Smooth muscle cell (in vitro differentiated cells): Measurements from ENCODE around the gene PRRG2. TPM values are rescaled to one million over a fixed set of nuclear protein-coding genes. Genes with fewer than 3 reads are reported as not detected.

ENCODE experiments used
- DNase-seq: peaks from one replicate; lab custom pipeline; 2025; ENCODE audit not compliant: unreplicated experiment; lab: John Stamatoyannopoulos, UW
- H2AFZ ChIP-seq: fragments of 200-600 bp; sonication (generic); 2 replicates; pipeline ENCODE4 v1.6.0; 2016; ENCODE audit warnings: antibody characterized with exemption, low read depth, mild to moderate bottlenecking
- H3F3A ChIP-seq: fragments of 200-600 bp; sonication (generic); 2 replicates; pipeline ENCODE4 v1.6.0; 2017; ENCODE audit warnings: antibody characterized with exemption, low read depth
- H3K27ac ChIP-seq: fragments of 200-600 bp; sonication (generic); 2 replicates; pipeline ENCODE4 v1.5.1; 2016; ENCODE audit warnings: low read depth, mild to moderate bottlenecking
- H3K27me3 ChIP-seq: fragments of 200-600 bp; sonication (generic); 2 replicates; pipeline ENCODE4 v1.6.1; 2016; ENCODE audit warnings: low read depth, mild to moderate bottlenecking
- H3K36me3 ChIP-seq: fragments of 200-600 bp; sonication (generic); 2 replicates; pipeline ENCODE4 v1.5.1; 2016; ENCODE audit warnings: low read depth
- H3K4me1 ChIP-seq: fragments of 200-600 bp; sonication (generic); 2 replicates; pipeline ENCODE4 v1.5.1; 2016; ENCODE audit warnings: low read depth
- H3K4me2 ChIP-seq: fragments of 200-600 bp; sonication (generic); 2 replicates; pipeline ENCODE4 v1.6.0; 2016; ENCODE audit warnings: mild to moderate bottlenecking
- H3K4me3 ChIP-seq: fragments of 200-600 bp; sonication (generic); 2 replicates; pipeline ENCODE4 v1.5.1; 2016; ENCODE audit warnings: mild to moderate bottlenecking
- H3K79me2 ChIP-seq: fragments of 200-600 bp; sonication (generic); 2 replicates; pipeline ENCODE4 v1.6.0; 2016; ENCODE audit warnings: low read depth, mild to moderate bottlenecking
- H3K9ac ChIP-seq: fragments of 200-600 bp; sonication (generic); 2 replicates; pipeline ENCODE4 v1.6.0; 2016; ENCODE audit warnings: low read depth
- H3K9me3 ChIP-seq: fragments of 200-600 bp; sonication (generic); replicated peaks from 2 replicates; pipeline ENCODE4 v1.5.1; 2016; ENCODE audit warnings: low read depth
- H4K20me1 ChIP-seq: fragments of 200-600 bp; sonication (generic); 2 replicates; pipeline ENCODE4 v1.6.0; 2016; ENCODE audit warnings: low read depth
- WGBS: methylation state at CpG from one replicate; pipeline ENCODE4 v1.1.7; 2016; ENCODE audit warnings: low lambda C conversion rate; 5-methylcytosine and 5-hydroxymethylcytosine counted together
- polyA plus RNA-seq: library from polyadenylated mRNA; unstranded; fragments of >200 nt; fragmentation: Nextera tagmentation; extraction: Ambion mirVana; gene quantifications from 2 replicates; pipeline ENCODE4 v1.2.1, GENCODE V29; 2016
- total RNA-seq: library from RNA; depleted of rRNA; stranded (reverse); fragments of >200 nt; gene quantifications from 2 replicates; pipeline ENCODE4 v1.2.3, GENCODE V29; 2014
- TF ChIP-seq, protein P1 (sequence below): fragments of 200-600 bp; sonication (generic); IDR thresholded peaks from 2 replicates; pipeline ENCODE4 v1.5.1; 2017; ENCODE audit warnings: borderline replicate concordance, mild to moderate bottlenecking, antibody characterized with exemption; ENCODE audit not compliant: insufficient read depth, poor library complexity, severe bottlenecking

The PRRG2 gene
- total and polyA plus RNA-seq, 2 experiments from 2014 or later, result 0.24 to 13.5 TPM

DNA sequence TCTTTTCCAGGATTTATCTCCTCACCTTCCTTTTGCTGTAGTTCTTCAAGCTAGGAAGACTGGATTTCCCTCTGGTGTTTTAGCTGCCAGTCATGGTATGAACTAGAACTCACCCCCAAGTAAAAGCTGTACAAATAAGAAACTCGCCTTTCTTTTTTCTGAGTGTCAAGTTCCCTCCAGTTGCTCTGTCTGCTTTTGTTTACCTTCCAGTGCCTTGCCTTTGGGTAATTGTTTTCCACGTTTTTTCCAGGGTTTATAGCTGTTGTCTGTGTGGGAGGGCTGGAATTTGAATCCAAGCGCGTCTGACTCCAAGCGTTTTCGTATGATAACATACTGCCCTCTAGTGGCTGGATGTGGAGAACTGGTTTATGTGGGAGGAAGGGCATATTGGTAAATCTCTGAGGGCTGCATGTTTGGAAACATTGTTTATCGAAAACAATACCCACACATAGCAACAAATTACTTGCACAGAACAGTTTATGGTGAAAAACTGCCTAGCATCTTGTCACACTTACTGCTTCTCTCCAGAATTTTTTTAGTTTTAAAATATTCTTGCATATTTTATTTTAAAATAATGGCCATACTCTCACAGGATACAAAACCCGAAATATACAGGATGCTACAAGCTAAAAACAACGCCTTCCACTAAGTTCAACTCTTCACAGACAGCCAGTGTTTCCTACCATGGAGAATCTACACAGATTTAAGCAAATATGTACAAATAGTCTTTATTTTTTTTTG is 34.1 kb upstream of the PRRG2 start:
- Histone ChIP-seq H3F3A (no peaks in the 10 kb centered on the region), H3K36me3 (no peaks in the 10 kb centered on the region), H3K79me2 (no peaks in the 10 kb centered on the region), H3K27ac (peak overlapping the region; percentile 7), H3K9ac (no peak overlapping the region), H4K20me1 (peaks cover 12% of the 10 kb centered on the region), H3K27me3 (no peaks in the 10 kb centered on the region), H2AFZ (no peak overlapping the region), H3K4me2 (no peak overlapping the region), H3K4me1 (no peaks in the 10 kb centered on the region), H3K9me3 (no peaks in the 10 kb centered on the region), H3K4me3 (no peak overlapping the region)
- 22% methylated on average over 9 of the region's 9 CpGs for WGBS
- peak; percentile 12 for DNase-seq
- TF ChIP-seq, protein P1, sequence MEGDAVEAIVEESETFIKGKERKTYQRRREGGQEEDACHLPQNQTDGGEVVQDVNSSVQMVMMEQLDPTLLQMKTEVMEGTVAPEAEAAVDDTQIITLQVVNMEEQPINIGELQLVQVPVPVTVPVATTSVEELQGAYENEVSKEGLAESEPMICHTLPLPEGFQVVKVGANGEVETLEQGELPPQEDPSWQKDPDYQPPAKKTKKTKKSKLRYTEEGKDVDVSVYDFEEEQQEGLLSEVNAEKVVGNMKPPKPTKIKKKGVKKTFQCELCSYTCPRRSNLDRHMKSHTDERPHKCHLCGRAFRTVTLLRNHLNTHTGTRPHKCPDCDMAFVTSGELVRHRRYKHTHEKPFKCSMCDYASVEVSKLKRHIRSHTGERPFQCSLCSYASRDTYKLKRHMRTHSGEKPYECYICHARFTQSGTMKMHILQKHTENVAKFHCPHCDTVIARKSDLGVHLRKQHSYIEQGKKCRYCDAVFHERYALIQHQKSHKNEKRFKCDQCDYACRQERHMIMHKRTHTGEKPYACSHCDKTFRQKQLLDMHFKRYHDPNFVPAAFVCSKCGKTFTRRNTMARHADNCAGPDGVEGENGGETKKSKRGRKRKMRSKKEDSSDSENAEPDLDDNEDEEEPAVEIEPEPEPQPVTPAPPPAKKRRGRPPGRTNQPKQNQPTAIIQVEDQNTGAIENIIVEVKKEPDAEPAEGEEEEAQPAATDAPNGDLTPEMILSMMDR, result peak; percentile 91

DNA sequence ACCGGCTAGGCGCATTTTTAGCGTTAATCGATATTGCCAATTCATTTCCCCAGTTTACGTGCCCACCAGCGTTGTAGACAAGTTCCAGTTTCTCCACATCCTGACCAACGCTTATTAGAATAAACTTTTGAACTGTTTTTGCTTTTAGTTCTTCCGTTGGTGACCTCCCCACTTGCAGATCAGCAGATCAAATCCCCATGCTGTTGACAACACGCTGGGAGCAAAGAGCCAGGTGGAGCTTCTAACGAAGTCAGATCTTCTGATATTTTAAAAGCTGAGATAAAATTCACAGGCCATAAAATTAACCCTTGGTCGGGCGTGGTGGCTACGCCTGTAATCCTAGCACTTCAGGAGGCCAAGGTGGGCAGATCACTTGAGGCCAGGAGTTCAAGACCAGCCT is 32.1 kb upstream of the PRRG2 start:
- H2AFZ ChIP-seq, result no peak overlapping the region

DNA sequence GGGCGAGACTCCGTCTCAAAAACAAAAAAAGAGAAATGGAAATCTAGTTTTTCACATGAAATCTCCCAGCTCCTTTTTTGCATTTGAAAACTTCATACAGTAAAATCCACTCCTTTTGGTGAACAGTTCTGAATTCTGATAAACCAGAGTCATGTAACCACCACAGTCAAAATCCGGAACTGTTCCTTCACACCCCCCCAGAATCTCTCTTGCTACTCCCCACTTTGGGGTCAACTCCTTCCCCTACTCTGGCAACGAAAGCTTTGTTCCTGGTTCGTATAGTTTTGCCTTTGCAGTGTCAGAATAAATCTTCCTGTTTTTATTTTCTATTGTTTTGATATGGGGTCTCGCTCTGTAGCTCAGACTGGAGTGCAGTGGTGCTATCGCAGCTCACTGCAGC is 29.6 kb upstream of the PRRG2 start:
- no peak overlapping the region for H3K27ac ChIP-seq
- TF ChIP-seq, protein P1, result no peak
- no peaks in the 10 kb centered on the region for H3K79me2 ChIP-seq
- 98% methylated on average over 7 of the region's 7 CpGs for WGBS
- H3K9ac ChIP-seq, result no peak overlapping the region
- H3K9me3 ChIP-seq, result no peaks in the 10 kb centered on the region
- H3K36me3 ChIP-seq, result no peaks in the 10 kb centered on the region
- no peak overlapping the region for H3K4me3 ChIP-seq
- H3K4me1 ChIP-seq, result peaks cover 3% of the 10 kb centered on the region
- H3K27me3 ChIP-seq, result no peaks in the 10 kb centered on the region
- H2AFZ ChIP-seq, result no peak overlapping the region
- H4K20me1 ChIP-seq, result peaks cover 30% of the 10 kb centered on the region
- peaks cover 6% of the 10 kb centered on the region for H3F3A ChIP-seq
- H3K4me2 ChIP-seq, result no peak overlapping the region
- no peak for DNase-seq

More for the DNA sequence above, 32.1 kb upstream of the PRRG2 start:
- Histone ChIP-seq H3K36me3 (no peaks in the 10 kb centered on the region), H3K4me1 (no peaks in the 10 kb centered on the region), H3K9ac (no peak overlapping the region), H3F3A (peaks cover 6% of the 10 kb centered on the region), H3K9me3 (no peaks in the 10 kb centered on the region), H4K20me1 (peaks cover 14% of the 10 kb centered on the region), H3K27me3 (no peaks in the 10 kb centered on the region), H3K4me2 (no peak overlapping the region), H3K27ac (no peak overlapping the region), H3K4me3 (no peak overlapping the region), H3K79me2 (no peaks in the 10 kb centered on the region)
- TF ChIP-seq, protein P1, result no peak
- 90% methylated on average over 13 of the region's 13 CpGs for WGBS
- DNase-seq, result no peak

DNA sequence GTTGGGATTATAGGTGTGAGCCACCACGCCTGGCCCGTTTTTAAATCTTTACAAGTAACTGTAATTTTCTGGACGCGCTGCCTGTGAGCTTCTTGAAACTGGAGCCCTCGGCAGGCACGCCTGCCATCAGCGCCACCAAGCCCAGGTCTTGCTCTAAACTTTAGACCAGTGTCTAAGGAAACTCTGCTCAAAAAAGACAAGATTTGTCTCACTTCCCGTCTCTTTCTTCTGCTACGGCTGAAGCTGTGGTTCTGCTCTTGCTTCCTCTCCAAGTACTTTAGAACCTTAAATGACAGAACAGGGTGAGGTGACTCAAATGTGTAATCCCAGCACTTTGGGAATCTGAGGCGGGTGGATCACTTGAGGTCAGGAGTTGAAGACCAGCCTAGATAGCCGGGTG is 28.4 kb upstream of the PRRG2 start:
- Histone ChIP-seq H3K36me3 (no peaks in the 10 kb centered on the region), H3K9me3 (no peaks in the 10 kb centered on the region), H3K4me3 (no peak overlapping the region), H3K4me2 (no peak overlapping the region), H3K9ac (no peak overlapping the region), H3K79me2 (no peaks in the 10 kb centered on the region), H3K27ac (no peak overlapping the region), H3K4me1 (peaks cover 4% of the 10 kb centered on the region), H3K27me3 (no peaks in the 10 kb centered on the region), H3F3A (peaks cover 13% of the 10 kb centered on the region), H4K20me1 (peaks cover 30% of the 10 kb centered on the region), H2AFZ (no peak overlapping the region)
- TF ChIP-seq, protein P1, result no peak
- DNase-seq, result no peak
- WGBS, result 94% methylated on average over 11 of the region's 11 CpGs
